ENCODE results near the gene ARHGEF10L.

GRCh38 chr1:17591814-17592430, 52.4 kb downstream of the ARHGEF10L start:
- no peak for TF ChIP-seq CTCF (conservative IDR thresholded peaks at IDR 0.05; ENCODE audit: low read depth, low read length)
- no peak for TF ChIP-seq EZH2 (IDR thresholded peaks at IDR 0.05; ENCODE audit: low read length, unreplicated experiment)
- TF ChIP-seq EZH2phosphoT487 (IDR thresholded peaks at IDR 0.05; ENCODE audit: borderline replicate concordance, low read length) = no peak

Measured in PC-3 (cell line).